K562 (cell line): ENCODE results near the gene KCNG4.

Experiments
- E2F3 ChIP-seq: fragments of 250-450 bp; sonication (Bioruptor Pico); IDR thresholded peaks from 2 replicates; pipeline ENCODE4 v1.4.0; 2020; ENCODE audit warnings: mild to moderate bottlenecking
- STAT5A ChIP-seq: IDR thresholded peaks from 2 replicates; pipeline ENCODE4 v1.6.1; 2012; ENCODE audit warnings: low read length, inconsistent platforms, borderline replicate concordance

DNA sequence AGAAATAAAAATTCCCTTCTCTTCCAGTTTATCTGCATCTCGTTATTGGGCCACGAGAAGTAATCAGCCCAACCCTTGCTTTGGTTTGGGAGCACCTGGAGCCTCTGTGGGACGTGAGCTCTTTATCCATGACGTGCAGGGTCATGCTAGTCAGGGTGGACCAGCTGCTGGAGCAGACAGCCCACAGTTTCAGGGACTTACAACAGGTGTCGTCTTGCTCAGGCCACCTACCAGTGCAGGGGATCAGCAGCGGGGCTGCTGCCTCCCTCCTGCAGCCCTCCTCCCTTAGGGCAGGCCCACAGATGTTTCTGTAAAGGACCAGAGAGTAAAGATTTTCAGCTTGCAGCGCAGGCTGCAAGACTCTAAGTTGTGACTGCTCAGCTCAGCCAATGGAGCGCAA lies 31.9 kb downstream of the KCNG4 start:
- TF ChIP-seq STAT5A (no peak), E2F3 (no peak)
